Measurements from ENCODE around the gene CENPH. TPM values are rescaled to one million over a fixed set of nuclear protein-coding genes. Genes with fewer than 3 reads are reported as not detected.

Gene CENPH
- total and polyA plus RNA-seq, 2 of the 13 experiments (the other 11 are each of a cell fraction or from before 2014, with no cell fraction given) = 11.2 to 28.8 TPM

DNA sequence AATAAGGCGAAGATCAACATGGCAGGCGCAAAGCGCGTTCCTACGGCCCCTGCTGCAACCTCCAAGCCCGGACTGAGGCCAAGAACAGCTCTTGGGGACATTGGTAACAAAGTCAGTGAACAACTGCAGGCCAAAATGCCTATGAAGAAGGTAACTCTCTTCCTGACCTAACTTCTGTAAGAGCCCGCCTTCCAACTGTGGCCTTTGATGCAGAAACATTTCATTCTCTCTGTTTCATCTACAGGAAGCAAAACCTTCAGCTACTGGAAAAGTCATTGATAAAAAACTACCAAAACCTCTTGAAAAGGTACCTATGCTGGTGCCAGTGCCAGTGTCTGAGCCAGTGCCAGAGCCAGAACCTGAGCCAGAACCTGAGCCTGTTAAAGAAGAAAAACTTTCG lies 21.5 kb upstream of the CENPH start:
- ChIA-PET POLR2A (interaction anchor here (0.6 to 1.1 kb wide), 2 partner anchors 74 to 165 kb away, joined by 3 read pairs; partner anchors contain the start of genes CCDC125 and SLC30A5), CTCF (ENCODE audit: low intra/inter-chr PET ratio, low total read pairs) (no interaction called here)
- TF ChIP-seq FOSL1 (CRISPR knock-in tag; IDR thresholded peaks at IDR 0.05; ENCODE audit: borderline replicate concordance) (no peak), NR2F2 (IDR thresholded peaks at IDR 0.05; ENCODE audit: borderline replicate concordance, low read depth) (no peak), ZNF879 (CRISPR knock-in tag; IDR thresholded peaks at IDR 0.05) (no peak), MED8 (CRISPR knock-in tag; IDR thresholded peaks at IDR 0.05; ENCODE audit: insufficient replicate concordance) (no peak), ZFX (CRISPR knock-in tag; IDR thresholded peaks at IDR 0.05; ENCODE audit: low read depth) (no peak), ZNF180 (CRISPR knock-in tag; IDR thresholded peaks at IDR 0.05; ENCODE audit: borderline replicate concordance, low read depth) (no peak), NFATC3 (CRISPR knock-in tag; IDR thresholded peaks at IDR 0.05) (no peak), ZNF615 (CRISPR knock-in tag; IDR thresholded peaks at IDR 0.05; ENCODE audit: borderline replicate concordance) (no peak), ZMYM2 (CRISPR knock-in tag; IDR thresholded peaks at IDR 0.05) (no peak), PAWR (CRISPR knock-in tag; IDR thresholded peaks at IDR 0.05; ENCODE audit: borderline replicate concordance) (no peak), ZNF160 (CRISPR knock-in tag; IDR thresholded peaks at IDR 0.05) (no peak), JARID2 (CRISPR knock-in tag; IDR thresholded peaks at IDR 0.05; ENCODE audit: insufficient replicate concordance) (no peak), PHF20 (CRISPR knock-in tag; IDR thresholded peaks at IDR 0.05) (no peak), RBM22 (optimal IDR thresholded peaks at IDR 0.05; ENCODE audit: low read length) (no peak), ZNF260 (CRISPR knock-in tag; IDR thresholded peaks at IDR 0.05; ENCODE audit: borderline replicate concordance, low read depth) (no peak), MAFG (CRISPR knock-in tag; IDR thresholded peaks at IDR 0.05) (no peak)
- TF ChIP-seq, protein P1, sequence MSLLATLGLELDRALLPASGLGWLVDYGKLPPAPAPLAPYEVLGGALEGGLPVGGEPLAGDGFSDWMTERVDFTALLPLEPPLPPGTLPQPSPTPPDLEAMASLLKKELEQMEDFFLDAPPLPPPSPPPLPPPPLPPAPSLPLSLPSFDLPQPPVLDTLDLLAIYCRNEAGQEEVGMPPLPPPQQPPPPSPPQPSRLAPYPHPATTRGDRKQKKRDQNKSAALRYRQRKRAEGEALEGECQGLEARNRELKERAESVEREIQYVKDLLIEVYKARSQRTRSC (CRISPR knock-in tag; IDR thresholded peaks at IDR 0.05; ENCODE audit: low read depth) = no peak
- TF ChIP-seq, protein P2, sequence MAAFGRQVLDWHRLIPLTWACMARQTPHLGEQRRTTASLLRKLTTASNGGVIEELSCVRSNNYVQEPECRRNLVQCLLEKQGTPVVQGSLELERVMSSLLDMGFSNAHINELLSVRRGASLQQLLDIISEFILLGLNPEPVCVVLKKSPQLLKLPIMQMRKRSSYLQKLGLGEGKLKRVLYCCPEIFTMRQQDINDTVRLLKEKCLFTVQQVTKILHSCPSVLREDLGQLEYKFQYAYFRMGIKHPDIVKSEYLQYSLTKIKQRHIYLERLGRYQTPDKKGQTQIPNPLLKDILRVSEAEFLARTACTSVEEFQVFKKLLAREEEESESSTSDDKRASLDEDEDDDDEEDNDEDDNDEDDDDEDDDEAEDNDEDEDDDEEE (CRISPR knock-in tag; IDR thresholded peaks at IDR 0.05) = no peak

More for the DNA sequence above, 21.5 kb upstream of the CENPH start:
- Histone ChIP-seq H3K9ac (ENCODE audit: insufficient read depth, low read depth, low read length) (peak overlapping the region; percentile 91), H3K36me3 (replicated peaks in 1 of 2; ENCODE audit: control insufficient read depth in 1 of 2, insufficient read depth in 2 of 2, low read length in 2 of 2) (peaks cover 0 to 20% of the 10 kb centered on the region in 2 experiments; a peak in 3 of 5 replicates), H2AFZ (ENCODE audit: low read length) (no peak overlapping the region), H3K79me2 (ENCODE audit: insufficient read depth, low read length) (peaks cover 36% of the 10 kb centered on the region), H4K20me1 (ENCODE audit: insufficient read depth, low read length) (no peaks in the 10 kb centered on the region), H3K4me2 (ENCODE audit: low read depth, low read length) (peak overlapping the region; percentile 98), H3K27ac (ENCODE audit: extremely low read length, insufficient read depth, low read length) (peak overlapping the region; percentile 89), H3K4me1 (ENCODE audit: insufficient read depth, low read length) (peaks cover 54% of the 10 kb centered on the region), H3K4me3 (replicated peaks in 1 of 3; ENCODE audit: insufficient read depth in 1 of 3, low read depth in 2 of 3, low read length in 3 of 3) (peak overlapping the region; percentile 94 to 95 (median 95)), H3K9me3 (ENCODE audit: low read length) (no peaks in the 10 kb centered on the region), H3K27me3 (ENCODE audit: control insufficient read depth in 1 of 2, insufficient read depth in 2 of 2, low read length in 2 of 2) (no peaks in the 10 kb centered on the region)
- DNase-seq (ENCODE audit: low spot score) (no peak), FAIRE-seq (no peak), ATAC-seq (no peak)
- in situ Hi-C loops (cut with HindIII; ENCODE audit: extremely low pct_ligation_motif_present, low pct_unique_long_range_greater_than_20kb) = no loop called here
- WGBS (ENCODE audit: low lambda C conversion rate) = 28% methylated on average over 8 of the region's 8 CpGs
- intact Hi-C loops (cut with micrococcal nuclease; ENCODE audit: unreplicated experiment) = loop anchor here (1.0 to 5.0 kb wide), 3 partner anchors 13 to 164 kb away; partner anchors contain the start of genes CCDC125 and CENPH
- no TSS peak for BruUV-seq (replicated peaks)

Measured in HepG2 (cell line).